Left colon (tissue), 2 donors: ENCODE data around the gene TMEM179B. TPM values are rescaled to one million over a fixed set of nuclear protein-coding genes. Genes with fewer than 3 reads are reported as not detected.

ENCODE experiments used
- ATAC-seq: fragments of 200-7000 bp; cut with Tn5 transposase; one replicate; pipeline ENCODE4 v1.9.1; 2020; ENCODE audit warnings: mild to moderate bottlenecking, moderate library complexity
- DNase-seq, 2 donors: peaks; one replicate each; pipeline ENCODE4 v3.0.0-alpha.2; 2020
- intact Hi-C, 2 donors: fragments of 100-400 bp; cut with DNase I in 1 of 2; cut with micrococcal nuclease in 1 of 2; formaldehyde crosslinking; loops; one replicate each; pipeline versions ENCODE4 v1.11.2 to v1.14.0; 2022; cut with DNase I, micrococcal nuclease
- total RNA-seq, 2 donors: library from RNA; stranded (reverse); fragmentation: NEBNext Ultra II Directional; extraction: Animal tissue kit (Norgen Biotek cat#: 25700); gene quantifications; one replicate each; pipeline ENCODE4 v1.2.1, GENCODE V29; 2021
- donor health status: DM: no; HTN: no; CAD: no.
- donor health status: DM: yes; HTN: yes; CAD: no.

The TMEM179B gene
- total RNA-seq, 2 donors from 2014 or later: 50.9 to 58.2 TPM

- intact Hi-C loops: no loop called here
- DNase-seq (no peak), ATAC-seq (no peak)
Measured at GRCh38 chr11:62782753-62783152, 4.4 kb upstream of the TMEM179B start.

DNA sequence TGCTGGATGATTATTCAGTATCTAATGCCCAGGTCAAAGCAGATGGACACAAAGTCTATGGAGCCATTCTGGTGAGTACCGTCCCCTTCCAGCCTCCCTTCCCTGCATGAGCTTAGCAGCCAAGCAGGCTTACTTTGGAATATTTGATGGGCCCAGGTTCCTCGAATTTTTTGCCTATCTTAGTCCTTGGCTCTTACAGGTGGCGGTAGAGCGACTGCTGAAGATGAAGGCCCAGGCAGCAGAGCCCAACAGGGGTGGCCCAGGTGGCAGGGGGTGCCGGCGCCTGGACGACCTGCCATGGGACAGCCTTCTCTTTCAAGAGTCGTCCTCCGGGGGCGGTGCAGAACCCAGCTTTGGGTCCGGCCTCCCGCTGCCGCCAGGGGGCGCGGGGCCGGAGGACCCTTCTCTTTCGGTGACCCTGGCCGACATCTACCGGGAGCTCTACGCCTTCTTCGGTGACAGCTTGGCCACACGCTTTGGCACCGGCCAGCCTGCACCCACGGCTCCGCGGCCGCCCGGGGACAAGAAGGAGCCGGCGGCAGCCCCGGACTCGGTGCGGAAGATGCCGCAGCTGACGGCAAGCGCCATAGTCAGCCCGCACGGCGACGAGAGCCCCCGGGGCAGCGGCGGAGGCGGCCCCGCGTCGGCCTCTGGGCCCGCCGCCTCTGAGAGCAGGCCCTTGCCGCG lies 741 bp upstream of the TMEM179B start:
- intact Hi-C loops: loop anchor here in 1 of 2 donors (5.0 kb wide), 1 partner anchor 76 kb away; no protein-coding TSS in a partner anchor
- peak; percentile 84 to 92 for DNase-seq
- ATAC-seq: peak; percentile 66

DNA sequence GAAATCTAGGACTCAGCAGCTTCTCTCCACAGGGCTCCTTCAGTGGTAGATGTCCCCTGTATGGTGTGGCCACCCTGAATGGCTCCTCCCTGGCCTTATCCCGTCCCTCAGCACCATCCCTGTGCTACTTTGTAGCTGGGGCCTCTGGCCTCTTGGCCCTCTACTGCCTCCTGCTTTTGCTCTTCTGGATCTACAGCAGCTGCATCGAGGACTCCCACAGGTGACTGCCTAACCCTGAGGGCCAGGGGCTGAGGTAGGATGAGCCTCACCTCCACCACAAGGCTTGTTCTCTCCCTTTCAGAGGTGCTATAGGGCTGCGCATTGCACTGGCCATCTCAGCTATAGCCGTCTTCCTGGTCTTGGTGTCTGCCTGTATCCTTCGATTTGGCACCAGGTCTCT lies 1.8 kb downstream of the TMEM179B start:
- ATAC-seq: no peak
- intact Hi-C loops: loop anchor here in 1 of 2 donors (5.0 kb wide), 1 partner anchor 73 kb away; no protein-coding TSS in a partner anchor
- DNase-seq: no peak

GRCh38 chr11:62789576-62789975 lies 2.4 kb downstream of the TMEM179B start:
- intact Hi-C loops: loop anchor here in 1 of 2 donors (5.0 kb wide), 1 partner anchor 73 kb away; no protein-coding TSS in a partner anchor
- no peak for ATAC-seq
- DNase-seq: no peak

GRCh38 chr11:62791501-62792201 lies 4.4 kb downstream of the TMEM179B start, which contains the start of gene TMEM223:
TMEM223 (minus strand) TSS chr11:62792006; CDS start chr11:62791994, 12 bp downstream.
- DNase-seq (peak; percentile 85 to 92), ATAC-seq (peak; percentile 78)
- intact Hi-C loops: no loop called here

DNA sequence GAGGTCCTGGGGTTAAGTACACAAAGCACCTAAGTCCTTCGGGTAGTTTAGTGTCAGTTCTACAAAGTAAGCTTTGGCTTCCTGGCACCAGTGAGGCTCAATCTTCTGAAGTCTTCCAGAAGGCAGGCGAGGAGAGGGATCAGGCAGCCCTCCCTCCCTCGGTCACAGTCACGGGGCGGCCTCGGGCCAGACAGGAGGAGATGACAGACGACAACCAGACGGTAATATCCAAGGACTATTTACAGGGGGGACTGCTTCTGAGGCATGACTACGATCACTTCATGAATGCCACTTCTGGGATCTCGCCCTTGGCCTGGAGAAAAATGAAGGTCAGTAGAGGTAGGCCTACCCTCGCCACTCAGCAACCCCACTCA lies 5.0 kb downstream of the TMEM179B start:
- no peak for ATAC-seq
- intact Hi-C loops: no loop called here
- DNase-seq: peak in 1 of 2 donors; percentile 32

- intact Hi-C loops: no loop called here
- no peak for DNase-seq
- ATAC-seq: no peak
Measured at GRCh38 chr11:62794201-62794775, 7.1 kb downstream of the TMEM179B start.

- ATAC-seq (no peak), DNase-seq (no peak)
- intact Hi-C loops: no loop called here
Measured at GRCh38 chr11:62796281-62796680, 9.1 kb downstream of the TMEM179B start.

DNA sequence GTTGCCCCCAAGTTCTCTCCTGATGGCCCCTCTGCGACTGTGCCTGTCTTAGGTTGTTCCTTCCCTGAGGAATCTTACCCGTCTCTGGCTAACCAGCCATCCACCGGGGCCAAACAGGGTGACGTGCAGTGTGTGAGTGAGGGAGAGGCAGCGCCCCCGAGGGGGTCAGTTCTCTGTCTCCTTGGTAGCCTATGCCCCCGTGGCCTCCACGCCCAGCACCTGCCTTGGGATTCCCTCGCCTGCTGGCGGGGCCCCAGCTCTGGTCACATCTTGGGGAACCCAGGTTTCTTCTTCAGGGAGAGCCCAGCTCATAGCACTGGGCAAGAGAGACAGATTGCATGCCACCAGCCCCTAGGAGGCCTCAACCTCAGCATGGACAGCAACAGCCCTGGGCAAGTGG lies 12.3 kb downstream of the TMEM179B start:
- ATAC-seq (no peak), DNase-seq (no peak)
- intact Hi-C loops: no loop called here

DNA sequence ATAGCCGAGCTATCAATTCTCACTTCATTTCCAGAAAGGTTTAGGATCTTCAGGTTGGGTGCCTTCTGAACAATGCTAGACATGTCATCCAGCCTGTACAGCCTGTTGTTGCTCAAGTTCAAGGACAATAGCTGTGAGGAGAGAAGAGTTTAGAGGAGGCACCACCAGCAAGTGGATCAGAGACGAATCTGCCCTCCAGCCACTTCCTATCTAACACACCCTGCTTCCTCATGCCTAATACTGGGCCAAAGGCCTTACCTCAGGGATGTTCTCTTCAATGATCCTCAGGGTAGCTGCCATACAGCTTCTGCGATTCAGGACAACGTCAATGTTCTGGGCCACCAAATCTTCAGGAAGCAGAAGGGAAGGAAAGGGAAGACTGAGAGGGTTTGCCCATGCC lies 13.9 kb downstream of the TMEM179B start:
- intact Hi-C loops: no loop called here
- no peak for DNase-seq
- ATAC-seq: no peak

DNA sequence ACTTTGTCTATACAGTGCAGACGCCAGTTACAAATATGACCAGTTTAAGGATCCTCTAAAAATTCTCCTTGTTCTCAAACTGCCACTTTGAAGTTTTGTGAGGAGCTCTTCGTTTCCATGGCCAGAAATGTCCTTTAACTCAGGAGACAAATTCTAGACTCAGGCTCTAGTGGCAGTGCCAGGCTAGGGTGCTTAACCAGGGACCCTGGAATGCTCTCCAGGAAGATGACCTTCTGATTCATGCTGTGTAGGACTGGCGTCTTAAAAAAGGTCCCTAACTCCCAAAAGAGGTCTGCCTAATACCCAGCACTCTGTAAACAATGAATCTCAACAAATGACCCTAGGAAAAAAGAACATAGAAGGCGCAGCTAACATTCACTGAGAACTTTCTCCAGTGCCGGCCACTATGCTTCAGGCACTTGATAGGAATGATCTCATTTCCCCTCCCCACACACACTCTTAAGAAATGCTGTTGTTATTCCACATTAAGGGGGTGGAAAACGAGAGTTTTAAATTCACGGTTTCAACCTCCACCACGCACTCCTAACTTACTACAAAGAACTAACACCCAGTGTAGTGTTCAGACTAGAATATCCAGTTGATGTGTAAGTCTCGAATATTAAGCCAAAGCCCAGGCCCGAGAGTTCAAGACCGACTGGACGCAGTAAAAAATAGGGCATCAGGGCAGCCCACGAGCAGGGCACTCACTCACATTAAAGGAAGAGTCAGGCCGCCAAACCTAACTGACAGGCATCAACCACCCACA lies 17.3 kb downstream of the TMEM179B start:
- intact Hi-C loops: no loop called here
- ATAC-seq (peak; percentile 21), DNase-seq (no peak)

GRCh38 chr11:62805076-62805892 lies 18.1 kb downstream of the TMEM179B start, which contains the start of gene NXF1:
NXF1 (minus strand) TSS chr11:62805440; CDS start chr11:62805356, 84 bp downstream.
- peak; percentile 94 for ATAC-seq
- DNase-seq: peak; percentile 90 to 97
- intact Hi-C loops: no loop called here

GRCh38 chr11:62805961-62806441 lies 18.8 kb downstream of the TMEM179B start:
- ATAC-seq (no peak), DNase-seq (no peak)
- intact Hi-C loops: no loop called here

DNA sequence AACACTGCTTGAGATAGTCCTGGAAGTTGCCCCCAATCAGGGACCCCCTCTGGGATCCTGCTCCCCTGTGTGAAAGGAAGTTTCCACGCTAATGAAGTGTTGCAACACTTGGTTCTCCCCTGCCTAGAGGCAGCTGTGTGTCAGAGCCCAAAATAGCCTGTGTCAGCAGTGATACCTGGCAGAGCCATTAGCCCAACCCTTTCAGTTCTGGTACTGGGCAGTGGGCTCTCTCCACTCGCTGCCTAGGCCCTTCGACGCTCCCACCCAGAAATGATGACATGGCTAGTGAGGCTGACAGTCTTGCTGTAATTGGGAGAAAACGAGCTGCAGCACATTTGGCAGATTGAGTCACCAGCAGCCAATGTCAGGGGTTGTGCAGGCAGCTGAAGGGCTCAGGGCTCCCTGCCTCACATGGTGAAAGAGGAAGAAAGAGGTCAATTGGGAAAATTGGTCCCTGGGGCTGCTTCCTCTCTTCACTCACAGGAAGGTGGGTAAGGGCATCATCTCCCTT lies 19.5 kb downstream of the TMEM179B start:
- intact Hi-C loops: no loop called here
- ATAC-seq (no peak), DNase-seq (no peak)

- intact Hi-C loops: no loop called here
- ATAC-seq (peak; percentile 59), DNase-seq (no peak)
Measured at GRCh38 chr11:62810748-62811147, 23.5 kb downstream of the TMEM179B start.

GRCh38 chr11:62811659-62812058 lies 24.5 kb downstream of the TMEM179B start:
- no peak for DNase-seq
- intact Hi-C loops: no loop called here
- no peak for ATAC-seq

DNA sequence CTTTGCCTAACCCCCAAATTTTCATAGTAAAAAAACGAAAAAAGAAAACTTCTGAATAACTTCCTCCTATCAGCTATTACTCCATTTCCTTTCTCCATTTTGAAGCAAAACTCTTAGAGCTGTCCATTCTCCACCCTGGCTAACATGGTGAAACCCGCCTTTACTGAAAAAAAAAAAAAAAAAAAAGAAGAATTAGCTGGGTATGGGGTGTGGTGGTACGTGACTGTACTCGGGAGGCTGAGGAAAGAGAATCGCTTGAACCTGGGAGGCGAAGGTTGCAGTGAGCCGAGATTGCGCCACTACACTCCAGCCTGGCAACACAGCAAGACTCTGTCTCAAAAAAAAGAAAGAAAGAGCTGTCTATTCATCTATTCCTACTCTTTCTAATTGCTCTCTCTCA lies 29.4 kb downstream of the TMEM179B start:
- ATAC-seq (no peak), DNase-seq (no peak)
- intact Hi-C loops: no loop called here

DNA sequence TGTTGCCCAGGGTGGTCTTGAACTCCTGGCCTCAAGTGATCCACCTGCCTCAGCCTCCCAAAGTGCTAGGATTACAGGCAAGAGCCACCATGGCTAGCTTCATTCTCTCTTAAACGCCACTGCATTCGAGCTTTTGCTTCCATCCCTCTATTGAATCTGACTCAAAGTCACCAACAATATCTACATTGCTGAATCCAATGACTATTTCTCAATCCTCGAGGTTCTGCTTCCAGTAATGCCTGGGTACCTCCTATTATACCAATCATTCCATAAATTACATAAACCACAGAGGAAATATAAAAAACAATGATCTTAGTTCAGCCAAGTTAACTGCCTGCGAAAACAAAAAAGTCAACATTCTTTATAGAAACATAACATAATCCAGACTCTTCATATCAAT lies 29.9 kb downstream of the TMEM179B start:
- DNase-seq: no peak
- no peak for ATAC-seq
- intact Hi-C loops: no loop called here
